Stimulated activated CD4-positive, alpha-beta T cell treated with anti-CD3 and anti-CD28 coated beads, TNF-alpha, amount 100 ng/mL, for 4 hours (primary cell): ENCODE results near the gene NCK1.
"Not testable (repeated sequence)": the region's sequence is repeated elsewhere in the genome, so short reads cannot be mapped to it uniquely, and the experiment has no call there.

ENCODE experiments used
- DNase-seq, 3 experiments: peaks; one replicate each; pipeline ENCODE4 v3.0.0-alpha.2; 2020; ENCODE audit warnings: low read depth in 3 of 3

NCK1 gene

DNA sequence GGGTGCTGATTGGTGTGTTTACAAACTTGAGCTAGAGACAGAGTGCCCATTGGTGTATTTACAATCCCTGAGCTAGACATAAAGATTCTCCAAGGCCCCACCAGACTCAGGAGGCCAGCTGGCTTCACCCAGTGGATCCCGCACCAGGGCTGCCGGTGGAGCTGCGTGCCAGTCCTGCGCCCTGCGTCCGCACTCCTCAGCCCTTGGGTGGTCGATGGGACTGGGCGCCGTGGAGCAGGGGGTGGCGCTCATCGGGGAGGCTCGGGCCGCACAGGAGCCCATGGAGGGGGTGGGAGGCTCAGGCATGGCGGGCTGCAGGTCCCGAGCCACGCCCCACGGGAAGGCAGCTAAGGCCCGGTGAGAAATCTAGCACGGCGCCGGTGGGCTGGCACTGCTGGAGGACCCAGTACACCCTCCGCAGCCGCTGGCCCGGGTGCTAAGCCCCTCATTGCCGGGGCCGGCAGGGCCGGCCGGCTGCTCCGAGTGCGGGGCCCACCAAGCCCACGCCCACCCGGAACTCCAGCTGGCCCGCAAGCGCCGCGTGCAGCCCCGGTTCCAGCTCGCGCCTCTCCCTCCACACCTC lies 125.5 kb downstream of the NCK1 start:
- not testable (repeated sequence) for DNase-seq

DNA sequence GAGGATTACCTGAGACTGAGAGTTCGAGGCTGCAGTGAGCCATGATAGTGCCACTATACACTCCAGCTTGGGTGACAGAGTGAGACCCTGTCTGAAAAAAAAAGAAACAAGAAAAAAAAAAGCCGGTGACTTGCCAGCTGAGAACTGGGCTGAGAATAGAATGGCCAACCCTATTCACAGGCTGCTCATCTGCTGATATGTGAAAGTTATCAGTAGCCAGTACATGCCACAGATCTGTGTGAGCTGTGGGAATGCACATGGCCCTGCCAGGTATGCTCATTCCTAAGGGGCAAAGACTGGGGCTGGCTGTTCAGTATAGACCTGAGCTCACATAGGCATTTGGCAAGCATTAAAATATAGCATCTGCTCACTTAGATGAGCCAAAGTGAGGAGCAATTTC lies 126.6 kb downstream of the NCK1 start:
- DNase-seq, result no peak

DNA sequence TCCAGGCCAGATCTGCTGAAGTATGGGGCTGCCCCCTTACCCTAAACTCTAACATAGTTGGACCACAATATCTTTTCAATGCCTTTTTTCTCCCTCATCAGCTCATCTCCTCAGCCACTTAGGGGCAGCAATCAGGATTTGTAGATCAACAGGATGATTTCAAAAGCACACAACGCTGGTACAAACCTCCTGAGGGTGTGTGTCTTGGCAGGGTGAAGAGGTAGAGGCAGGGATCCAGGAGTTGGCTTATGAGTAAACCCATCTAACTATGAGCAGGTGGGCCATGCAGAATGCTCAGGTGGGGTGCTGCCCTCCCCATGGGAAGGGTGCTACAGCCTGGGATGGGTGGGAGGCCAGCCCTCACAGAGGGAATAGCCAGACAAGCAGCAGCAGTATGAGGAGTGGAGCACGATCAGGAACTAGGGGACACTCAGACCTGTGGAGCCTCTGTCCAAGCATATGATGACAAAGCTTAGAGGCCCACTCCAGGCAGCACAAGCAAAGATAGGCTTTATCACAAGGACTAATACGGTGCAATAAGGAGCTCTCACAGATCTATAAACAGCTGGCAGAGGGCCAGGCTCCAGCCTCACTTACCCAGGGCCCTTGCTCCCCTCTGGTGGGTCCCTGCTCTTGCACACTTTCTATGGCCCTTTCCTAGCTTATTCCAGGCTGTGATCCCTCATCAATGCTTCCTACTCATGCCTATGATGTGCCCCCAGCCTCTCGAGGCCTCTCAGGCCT lies 127.9 kb downstream of the NCK1 start:
- DNase-seq, result no peak

DNA sequence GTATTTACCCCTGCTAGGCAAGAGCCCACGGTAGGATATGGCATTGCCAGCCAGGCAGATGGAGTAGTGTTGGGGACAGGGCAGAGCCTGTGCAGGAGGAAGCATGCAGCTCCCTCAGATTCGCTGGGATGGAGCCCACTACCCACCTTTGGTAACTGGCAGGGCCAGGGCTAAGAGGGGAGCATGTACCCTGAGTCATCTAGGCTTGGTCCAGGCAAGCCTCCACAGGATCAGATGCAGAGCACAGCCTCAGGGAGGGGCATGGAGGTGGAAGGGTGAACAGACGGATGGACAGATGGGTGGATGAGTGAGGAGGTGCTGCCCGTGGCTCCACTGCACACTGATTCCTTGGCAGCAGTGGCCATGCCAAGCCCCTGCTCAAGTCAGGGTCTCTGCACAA lies 128.8 kb downstream of the NCK1 start:
- no peak for DNase-seq

DNA sequence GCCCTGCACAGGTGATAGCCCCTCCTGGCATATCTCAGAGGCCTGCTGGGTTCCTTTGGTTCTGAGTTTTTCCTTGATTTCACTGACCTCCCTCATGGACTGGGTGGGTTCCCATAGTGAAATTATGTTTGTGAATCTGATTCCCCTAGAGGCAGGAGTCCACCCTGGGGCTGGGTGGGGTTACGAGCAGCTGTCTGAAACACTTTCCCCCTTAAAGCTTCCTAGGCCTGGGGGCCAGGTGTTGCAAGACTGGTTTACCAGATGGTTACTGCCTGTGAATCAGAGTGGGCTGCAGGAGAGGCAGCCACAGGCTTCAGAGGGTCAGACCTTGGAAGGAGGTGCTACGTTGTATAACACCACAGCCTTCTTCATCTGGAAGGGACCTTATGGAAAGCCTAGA lies 130.1 kb downstream of the NCK1 start:
- DNase-seq, result no peak

DNA sequence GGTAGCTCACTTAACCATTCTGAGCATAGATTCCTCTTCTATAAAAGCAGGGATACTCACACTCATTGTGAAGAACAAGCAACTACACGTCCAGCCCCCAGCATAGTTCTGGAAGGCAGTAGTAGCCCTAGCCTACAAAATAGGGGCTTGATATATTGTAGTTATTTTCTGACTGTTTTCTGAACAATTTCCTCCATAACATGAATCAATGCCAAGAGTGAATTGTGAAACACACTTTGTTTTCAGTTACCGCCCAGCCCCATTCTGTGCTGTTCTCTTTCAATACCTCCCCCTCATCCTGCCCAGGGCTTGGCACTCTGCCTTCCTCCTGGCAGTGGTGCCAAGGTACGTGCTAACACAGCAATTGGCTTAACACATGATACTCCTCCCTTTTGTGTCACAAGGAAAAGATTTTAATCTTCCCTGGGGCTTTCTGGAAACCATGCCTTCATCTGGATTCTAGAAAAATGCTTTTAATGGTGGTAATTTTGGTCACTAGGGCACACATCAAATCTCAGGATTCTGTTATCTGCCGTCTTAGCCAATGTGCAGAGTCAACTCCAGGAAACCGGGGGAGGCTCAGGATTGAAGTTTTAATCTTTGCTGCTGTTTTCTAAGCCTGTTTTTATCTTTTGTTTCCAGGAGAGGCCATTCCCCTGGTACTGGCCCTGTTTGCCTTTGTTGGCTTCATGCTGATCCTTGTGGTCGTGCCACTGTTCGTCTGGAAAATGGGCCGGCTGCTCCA lies 132.9 kb downstream of the NCK1 start:
- no peak for DNase-seq

DNA sequence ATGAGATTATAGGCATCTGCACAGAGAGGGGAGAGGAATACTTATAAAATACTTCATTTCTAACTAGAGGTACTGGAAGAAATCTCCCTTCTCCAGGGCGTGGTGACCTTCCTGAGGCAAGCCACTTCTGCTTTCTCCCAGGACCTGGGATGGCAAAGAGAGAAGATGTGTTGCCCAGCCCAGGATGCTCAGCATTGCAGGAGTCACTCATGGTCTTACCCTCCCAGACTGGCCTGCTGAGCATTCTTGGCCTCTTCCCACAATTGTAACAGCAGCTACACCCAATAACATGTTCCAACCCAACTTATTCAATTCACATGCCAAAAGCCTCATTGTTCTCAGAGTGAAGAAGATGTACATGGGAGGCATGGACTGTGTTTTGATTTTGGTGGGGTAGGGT lies 133.6 kb downstream of the NCK1 start:
- no peak for DNase-seq
